SU-DHL-6 (cell line): ENCODE results near the gene PLSCR4.

ENCODE experiments used
- H2AFZ ChIP-seq: fragments of 200-600 bp; sonication (generic); 2 replicates; pipeline ENCODE4 v1.6.1; 2014; ENCODE audit warnings: low read depth, mild to moderate bottlenecking, moderate library complexity, mixed read lengths, antibody characterized with exemption, low read length; ENCODE audit not compliant: severe bottlenecking
- H3F3A ChIP-seq: fragments of 200-600 bp; shearing (Covaris generic); 2 replicates; pipeline ENCODE4 v1.6.0; 2016; ENCODE audit warnings: antibody characterized with exemption, mild to moderate bottlenecking; ENCODE audit not compliant: insufficient read depth
- H3K27ac ChIP-seq: fragments of 200-600 bp; sonication (generic); 2 replicates; pipeline ENCODE4 v1.5.1; 2016; ENCODE audit warnings: low read depth, mild to moderate bottlenecking, low read length, moderate library complexity, mixed read lengths
- H3K27me3 ChIP-seq: fragments of 200-600 bp; sonication (generic), shearing (Covaris generic); 2 replicates; pipeline ENCODE4 v1.6.0; 2014; ENCODE audit warnings: mild to moderate bottlenecking, low read length
- H3K36me3 ChIP-seq: fragments of 200-600 bp; sonication (generic); 2 replicates; pipeline ENCODE4 v1.6.1; 2014; ENCODE audit warnings: mild to moderate bottlenecking, low read length, mixed read lengths
- H3K4me2 ChIP-seq: fragments of 300-600, 200-600 bp; shearing (Covaris generic), sonication (generic); 2 replicates; pipeline ENCODE4 v1.6.0; 2014; ENCODE audit warnings: low read length, low read depth, mild to moderate bottlenecking; ENCODE audit not compliant: poor library complexity, severe bottlenecking
- H3K4me3 ChIP-seq: fragments of 200-600 bp; sonication (generic); 2 replicates; pipeline ENCODE4 v1.5.1; 2014; ENCODE audit warnings: antibody characterized with exemption, low read length, mild to moderate bottlenecking, mixed read lengths; ENCODE audit not compliant: insufficient read depth, poor library complexity, severe bottlenecking
- H3K79me2 ChIP-seq: fragments of 200-600 bp; sonication (generic); 2 replicates; pipeline ENCODE4 v1.6.1; 2014; ENCODE audit warnings: mild to moderate bottlenecking, low read length, moderate library complexity; ENCODE audit not compliant: insufficient read depth
- H3K9ac ChIP-seq: fragments of 200-600 bp; sonication (generic); 2 replicates; pipeline ENCODE4 v1.7.0; 2014; ENCODE audit warnings: mild to moderate bottlenecking, low read length
- H3K9me2 ChIP-seq: fragments of 200-600 bp; sonication (generic); replicated peaks from 2 replicates; pipeline ENCODE4 v1.6.1; 2014; ENCODE audit warnings: low read length; ENCODE audit not compliant: insufficient read depth
- H3K9me3 ChIP-seq: fragments of 200-600 bp; sonication (generic); 2 replicates; pipeline ENCODE4 v1.6.1; 2014; ENCODE audit warnings: low read length, mixed read lengths; ENCODE audit not compliant: insufficient read depth
- H4K20me1 ChIP-seq: fragments of 200-600 bp; sonication (generic); 2 replicates; pipeline ENCODE4 v1.6.1; 2014; ENCODE audit warnings: low read depth, mild to moderate bottlenecking, antibody characterized with exemption, low read length, moderate library complexity, mixed read lengths
- EZH2phosphoT487 ChIP-seq: fragments of 200-600 bp; sonication (generic), shearing (Covaris generic); conservative IDR thresholded peaks from 2 replicates; pipeline ENCODE4 v1.6.1; 2018; ENCODE audit warnings: mild to moderate bottlenecking, antibody characterized with exemption, low read length, moderate library complexity, mixed read lengths
- TF ChIP-seq, protein P1 (sequence below): fragments of 200-600 bp; sonication (generic); IDR thresholded peaks from one replicate; pipeline ENCODE4 v1.5.1; 2017; ENCODE audit warnings: antibody characterized with exemption, mild to moderate bottlenecking, low read length, moderate library complexity; ENCODE audit not compliant: insufficient read depth, poor library complexity, severe bottlenecking

Gene PLSCR4

DNA sequence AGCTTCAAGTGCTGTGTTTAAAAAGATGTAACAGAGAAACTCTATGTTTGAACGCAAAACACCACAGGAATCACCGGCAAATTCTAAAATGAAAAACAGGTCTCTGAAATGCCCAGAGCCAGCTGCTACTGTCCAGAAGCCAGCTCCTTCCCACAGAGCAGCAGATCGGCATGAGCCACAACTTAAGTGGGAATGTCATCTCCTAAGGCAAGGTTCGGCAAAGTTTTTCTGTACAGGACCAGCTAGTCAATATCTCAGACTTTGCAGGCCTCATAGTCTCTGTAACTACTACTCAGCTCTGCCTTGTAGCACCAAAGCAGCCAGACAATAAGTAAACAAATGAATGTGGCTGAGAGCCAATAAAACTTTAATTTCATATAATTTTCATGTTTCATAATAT, 94.8 kb downstream of the PLSCR4 start:
- H3K9me2 ChIP-seq = no peaks in the 10 kb centered on the region
- H4K20me1 ChIP-seq = no peaks in the 10 kb centered on the region
- no peaks in the 10 kb centered on the region for H3K79me2 ChIP-seq
- TF ChIP-seq, protein P1, sequence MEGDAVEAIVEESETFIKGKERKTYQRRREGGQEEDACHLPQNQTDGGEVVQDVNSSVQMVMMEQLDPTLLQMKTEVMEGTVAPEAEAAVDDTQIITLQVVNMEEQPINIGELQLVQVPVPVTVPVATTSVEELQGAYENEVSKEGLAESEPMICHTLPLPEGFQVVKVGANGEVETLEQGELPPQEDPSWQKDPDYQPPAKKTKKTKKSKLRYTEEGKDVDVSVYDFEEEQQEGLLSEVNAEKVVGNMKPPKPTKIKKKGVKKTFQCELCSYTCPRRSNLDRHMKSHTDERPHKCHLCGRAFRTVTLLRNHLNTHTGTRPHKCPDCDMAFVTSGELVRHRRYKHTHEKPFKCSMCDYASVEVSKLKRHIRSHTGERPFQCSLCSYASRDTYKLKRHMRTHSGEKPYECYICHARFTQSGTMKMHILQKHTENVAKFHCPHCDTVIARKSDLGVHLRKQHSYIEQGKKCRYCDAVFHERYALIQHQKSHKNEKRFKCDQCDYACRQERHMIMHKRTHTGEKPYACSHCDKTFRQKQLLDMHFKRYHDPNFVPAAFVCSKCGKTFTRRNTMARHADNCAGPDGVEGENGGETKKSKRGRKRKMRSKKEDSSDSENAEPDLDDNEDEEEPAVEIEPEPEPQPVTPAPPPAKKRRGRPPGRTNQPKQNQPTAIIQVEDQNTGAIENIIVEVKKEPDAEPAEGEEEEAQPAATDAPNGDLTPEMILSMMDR = no peak
- H3K27ac ChIP-seq = no peak overlapping the region
- H3K4me3 ChIP-seq = no peak overlapping the region
- H3F3A ChIP-seq = no peaks in the 10 kb centered on the region
- H3K9ac ChIP-seq = no peak overlapping the region
- no peaks in the 10 kb centered on the region for H3K36me3 ChIP-seq
- H3K4me2 ChIP-seq = no peak overlapping the region
- no peaks in the 10 kb centered on the region for H3K27me3 ChIP-seq
- H2AFZ ChIP-seq = no peak overlapping the region
- no peaks in the 10 kb centered on the region for H3K9me3 ChIP-seq

DNA sequence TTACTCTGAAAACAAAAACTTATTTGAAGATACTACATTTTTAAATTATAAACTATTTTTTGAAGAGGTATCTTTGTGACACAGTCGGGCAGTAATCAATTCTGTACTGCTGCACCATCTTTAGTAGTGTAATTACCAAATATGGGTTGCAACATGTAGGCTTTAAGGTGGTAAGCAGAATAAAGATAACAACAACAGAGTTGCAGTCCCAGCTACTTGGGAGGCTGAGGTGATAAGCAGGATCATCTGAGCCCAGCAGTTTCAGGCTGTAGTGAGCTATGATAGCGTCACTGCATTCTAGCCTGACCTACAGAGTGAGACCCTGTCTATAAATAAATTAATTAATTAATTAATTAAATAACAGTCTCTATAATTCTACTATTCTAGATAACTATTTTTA, 95.9 kb downstream of the PLSCR4 start:
- Histone ChIP-seq H3K79me2 (no peaks in the 10 kb centered on the region), H3K4me2 (no peak overlapping the region), H3K27ac (no peak overlapping the region), H3K4me3 (no peak overlapping the region), H2AFZ (no peak overlapping the region), H3K9me3 (no peaks in the 10 kb centered on the region), H3K27me3 (no peaks in the 10 kb centered on the region), H3K9ac (no peak overlapping the region), H3K9me2 (no peaks in the 10 kb centered on the region), H3F3A (no peaks in the 10 kb centered on the region), H3K36me3 (no peaks in the 10 kb centered on the region), H4K20me1 (no peaks in the 10 kb centered on the region)
- no peak for TF ChIP-seq EZH2phosphoT487
- TF ChIP-seq, protein P1 = no peak

DNA sequence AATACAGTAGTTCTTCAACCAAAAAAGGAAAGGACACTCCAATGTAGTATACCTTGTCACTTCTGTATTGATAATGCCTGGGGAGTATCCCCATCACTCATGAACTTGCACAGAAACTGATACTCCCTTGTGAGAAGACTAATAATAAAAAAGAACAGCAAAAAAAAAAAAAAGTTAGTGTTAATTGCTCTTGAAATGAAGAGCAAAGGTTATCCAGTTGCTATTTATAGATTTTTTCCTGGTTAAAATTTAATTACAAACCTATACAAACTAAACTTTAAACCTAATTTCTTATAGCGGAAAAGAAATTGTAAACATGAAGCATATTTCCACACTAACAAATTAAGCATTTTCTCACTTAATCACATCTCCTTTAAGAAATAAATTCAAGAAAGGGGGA, 96.6 kb downstream of the PLSCR4 start:
- Histone ChIP-seq H3K4me3 (no peak overlapping the region), H3K27ac (no peak overlapping the region), H3K9me2 (no peaks in the 10 kb centered on the region), H3K9ac (no peak overlapping the region), H3K9me3 (no peaks in the 10 kb centered on the region), H2AFZ (no peak overlapping the region), H3K27me3 (no peaks in the 10 kb centered on the region), H3K4me2 (no peak overlapping the region), H3K79me2 (no peaks in the 10 kb centered on the region), H3K36me3 (no peaks in the 10 kb centered on the region), H3F3A (no peaks in the 10 kb centered on the region), H4K20me1 (no peaks in the 10 kb centered on the region)
- TF ChIP-seq EZH2phosphoT487 = no peak
- TF ChIP-seq, protein P1 = no peak

DNA sequence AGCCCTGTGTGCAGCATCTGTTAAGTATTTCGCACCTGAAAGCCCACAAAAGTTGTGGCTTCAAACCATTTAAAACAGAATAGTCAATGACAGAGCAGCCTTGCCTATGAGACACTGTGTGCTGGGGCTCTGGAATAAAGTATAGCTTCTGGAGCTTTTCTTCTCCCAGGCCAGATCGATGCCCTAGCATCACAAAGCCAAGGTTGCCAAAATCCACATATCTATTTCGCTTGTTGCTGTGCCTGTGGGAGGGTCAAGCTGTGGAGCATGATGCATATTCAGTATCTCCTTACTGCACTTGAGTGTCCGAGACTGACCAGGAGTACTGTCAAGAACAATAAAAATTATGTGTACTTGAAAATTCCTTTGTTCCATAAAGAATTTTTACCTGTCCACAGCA, 97.5 kb downstream of the PLSCR4 start:
- Histone ChIP-seq H3K4me3 (no peak overlapping the region), H3K36me3 (no peaks in the 10 kb centered on the region), H3K9me2 (no peaks in the 10 kb centered on the region), H3F3A (no peaks in the 10 kb centered on the region), H3K4me2 (no peak overlapping the region), H3K27me3 (no peaks in the 10 kb centered on the region), H4K20me1 (no peaks in the 10 kb centered on the region), H3K27ac (no peak overlapping the region), H3K79me2 (no peaks in the 10 kb centered on the region), H3K9ac (no peak overlapping the region), H3K9me3 (no peaks in the 10 kb centered on the region), H2AFZ (no peak overlapping the region)
- TF ChIP-seq, protein P1 = no peak
- TF ChIP-seq EZH2phosphoT487 = no peak
